GM19372 (cell line): ENCODE results near the gene SPTBN4.
A peak's percentile ranks its signal among the peaks of the same experiment; 100 is the strongest.
"Not testable (repeated sequence)": the region's sequence is repeated elsewhere in the genome, so short reads cannot be mapped to it uniquely, and the experiment has no call there.

ENCODE experiments used
- ATAC-seq: cut with Tn5 transposase; IDR thresholded peaks from one replicate; pipeline ENCODE4 v1.9.1; 2021; ENCODE audit warnings: mild to moderate bottlenecking, low read depth, moderate library complexity; ENCODE audit not compliant: unreplicated experiment

Gene SPTBN4

GRCh38 chr19:40463587-40464037 lies 3.2 kb upstream of the SPTBN4 start:
- not testable (repeated sequence) for ATAC-seq

DNA sequence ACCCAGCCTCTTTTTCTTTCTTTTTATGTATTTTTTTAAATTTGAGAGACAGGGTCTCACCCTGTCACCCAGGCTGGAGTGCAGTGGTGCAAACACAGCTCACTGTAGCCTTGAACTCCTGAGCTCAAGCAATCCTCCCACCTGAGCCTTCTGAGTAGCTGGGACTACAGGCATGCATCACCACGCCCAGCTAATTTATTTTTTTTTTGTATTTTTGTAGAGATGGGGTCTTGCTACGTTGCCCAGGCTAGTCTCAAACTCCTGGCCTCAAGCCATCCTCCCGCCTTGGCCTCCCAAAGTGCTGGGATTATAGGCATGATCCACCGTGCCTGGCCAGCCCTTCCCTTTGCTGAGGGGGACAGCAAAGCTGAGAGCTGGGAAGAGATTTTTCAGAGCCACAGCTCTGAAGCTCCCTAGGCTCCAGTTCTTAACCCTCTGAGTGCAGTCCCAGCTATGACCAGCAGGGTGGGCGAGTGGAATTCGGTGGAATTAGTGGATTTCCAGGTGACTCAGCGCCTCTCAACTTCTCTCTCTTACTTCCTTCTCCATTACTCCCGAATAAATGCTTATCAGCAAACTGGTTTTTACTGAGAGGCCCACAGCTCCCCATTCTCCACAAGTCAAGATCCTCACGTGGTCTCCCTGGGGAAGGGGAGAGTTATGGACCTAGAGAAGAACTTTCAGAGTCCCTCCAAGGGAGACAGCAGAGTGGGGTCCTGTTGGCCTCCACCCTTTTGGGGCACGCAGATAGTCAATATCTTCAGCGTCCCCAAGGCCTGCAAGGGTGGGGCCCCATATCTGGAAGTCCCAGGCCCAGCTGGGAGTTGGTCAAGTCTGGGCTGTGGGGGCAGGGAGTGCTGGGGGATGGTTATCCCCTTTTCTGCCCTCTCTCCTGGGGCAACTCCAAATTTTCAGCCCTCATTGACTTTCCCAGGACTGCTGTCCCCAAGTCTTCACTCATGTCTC lies 2.5 kb upstream of the SPTBN4 start:
- ATAC-seq = no peak

- no peak for ATAC-seq
These were observed 1.7 kb upstream of the SPTBN4 start for GRCh38 chr19:40465025-40465556.

GRCh38 chr19:40465557-40466218 lies 1.1 kb upstream of the SPTBN4 start, which contains the start of gene BLVRB:
TSS of gene BLVRB (minus strand) at chr19:40465745. CDS start at chr19:40465688, 57 bp downstream.
- peak; percentile 96 for ATAC-seq

DNA sequence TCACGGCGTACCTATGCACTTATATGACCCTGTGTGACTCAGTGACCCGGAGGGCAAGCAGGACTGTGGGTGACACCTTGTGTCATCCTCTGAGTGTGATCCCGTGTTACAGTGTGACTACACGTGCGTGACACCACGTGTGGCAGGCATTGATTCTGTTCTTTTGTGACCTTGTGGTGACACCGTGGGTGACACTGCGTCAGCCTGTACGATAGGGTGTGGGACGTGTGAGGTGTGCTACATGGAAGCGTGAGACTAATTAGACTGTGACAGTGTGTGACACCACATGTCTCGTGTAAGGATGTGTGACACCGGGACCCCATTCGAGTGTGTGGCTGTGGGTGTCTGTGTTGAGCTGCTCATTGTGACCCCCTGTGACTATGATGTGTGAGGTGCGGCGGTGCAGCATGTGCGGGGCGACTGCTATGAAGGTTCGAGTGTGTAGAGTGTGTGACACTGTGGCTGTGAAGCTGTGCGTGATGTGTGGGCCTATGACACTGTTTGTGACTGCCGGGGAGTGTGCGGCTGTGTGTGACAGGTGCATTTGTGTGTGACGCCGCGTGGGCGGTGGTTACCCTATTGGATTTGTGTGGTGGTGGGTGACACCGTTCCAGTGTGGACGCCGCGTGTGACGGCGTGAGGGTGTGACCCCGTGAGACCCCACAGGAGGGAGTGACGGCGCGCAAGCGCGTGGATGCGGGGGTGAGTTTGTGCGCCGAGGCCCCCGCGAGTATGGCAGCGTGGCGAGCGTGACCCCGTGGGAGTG lies 399 bp upstream of the SPTBN4 start:
- ATAC-seq = no peak

DNA sequence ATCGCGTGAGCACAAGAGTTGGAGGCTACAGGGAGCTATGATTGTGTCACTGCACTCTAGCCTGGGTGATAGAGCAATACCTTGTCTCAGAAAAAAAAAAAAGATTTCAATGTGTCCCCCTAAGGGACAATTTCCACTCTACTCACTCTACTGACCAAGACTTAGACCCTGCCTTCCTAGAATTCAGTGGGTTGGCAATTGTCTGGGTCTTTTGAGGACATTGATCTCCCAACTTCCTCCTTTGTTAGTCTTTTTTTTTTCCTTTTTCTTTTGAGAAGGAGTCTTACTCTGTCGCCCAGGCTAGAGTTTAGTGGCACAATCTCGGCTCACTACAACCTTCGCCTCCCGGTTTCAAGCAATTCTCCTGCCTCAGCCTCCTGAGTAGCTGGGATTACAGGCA lies 2.2 kb downstream of the SPTBN4 start:
- no peak for ATAC-seq

DNA sequence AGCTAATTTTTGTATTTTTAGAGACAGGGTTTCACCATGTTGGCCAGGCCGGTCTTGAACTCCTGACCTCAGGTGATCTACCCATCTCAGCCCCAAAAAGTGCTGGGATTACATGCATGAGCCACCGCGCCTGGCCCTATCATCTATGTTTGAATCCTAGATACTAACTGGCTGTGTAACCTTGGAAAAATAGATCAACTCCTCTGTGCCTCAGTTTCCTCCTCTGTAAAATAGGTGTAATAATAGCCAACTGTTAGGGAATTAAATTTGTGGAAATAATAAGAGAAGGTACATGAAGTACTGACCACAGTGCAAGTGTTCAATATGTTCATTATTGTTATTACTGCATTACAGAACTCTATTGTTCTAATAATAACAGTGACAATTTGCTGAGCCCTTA lies 4.3 kb downstream of the SPTBN4 start:
- no peak for ATAC-seq

DNA sequence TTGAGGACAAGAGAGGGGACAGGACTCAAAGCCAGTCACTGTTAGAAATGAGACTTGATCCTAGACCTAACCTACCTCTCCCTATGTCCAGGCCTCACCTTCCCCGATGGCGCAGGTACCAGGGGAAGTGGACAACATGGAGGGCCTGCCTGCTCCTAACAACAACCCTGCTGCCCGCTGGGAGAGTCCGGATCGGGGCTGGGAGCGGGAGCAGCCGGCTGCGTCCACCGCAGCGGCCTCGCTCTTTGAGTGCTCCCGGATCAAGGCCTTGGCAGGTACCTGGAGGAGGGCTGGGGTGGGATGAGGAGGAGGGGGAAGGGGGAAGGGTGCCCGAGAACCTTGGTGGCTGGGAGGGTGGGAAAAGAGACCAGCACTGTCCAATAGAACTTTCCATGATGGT lies 5.7 kb downstream of the SPTBN4 start:
- no peak for ATAC-seq

DNA sequence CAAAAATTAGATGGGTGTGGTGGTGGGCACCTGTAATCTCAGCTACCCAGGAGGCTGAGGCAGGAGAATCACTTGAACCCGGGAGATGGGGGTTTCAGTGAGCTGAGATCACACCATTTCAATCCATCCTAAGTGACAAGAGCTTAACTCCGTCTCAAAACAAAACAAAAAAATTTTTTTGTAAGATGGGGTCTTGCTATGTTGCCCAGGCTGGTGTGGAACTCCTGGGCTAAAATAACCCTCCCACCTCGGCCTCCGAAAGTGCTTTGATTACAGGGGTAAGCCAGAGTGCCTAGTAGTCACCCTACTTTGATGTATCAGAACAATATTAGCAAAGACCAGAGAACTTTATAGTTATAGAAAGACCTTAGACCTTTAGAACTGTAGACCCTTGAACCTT lies 7.9 kb downstream of the SPTBN4 start:
- ATAC-seq = no peak

DNA sequence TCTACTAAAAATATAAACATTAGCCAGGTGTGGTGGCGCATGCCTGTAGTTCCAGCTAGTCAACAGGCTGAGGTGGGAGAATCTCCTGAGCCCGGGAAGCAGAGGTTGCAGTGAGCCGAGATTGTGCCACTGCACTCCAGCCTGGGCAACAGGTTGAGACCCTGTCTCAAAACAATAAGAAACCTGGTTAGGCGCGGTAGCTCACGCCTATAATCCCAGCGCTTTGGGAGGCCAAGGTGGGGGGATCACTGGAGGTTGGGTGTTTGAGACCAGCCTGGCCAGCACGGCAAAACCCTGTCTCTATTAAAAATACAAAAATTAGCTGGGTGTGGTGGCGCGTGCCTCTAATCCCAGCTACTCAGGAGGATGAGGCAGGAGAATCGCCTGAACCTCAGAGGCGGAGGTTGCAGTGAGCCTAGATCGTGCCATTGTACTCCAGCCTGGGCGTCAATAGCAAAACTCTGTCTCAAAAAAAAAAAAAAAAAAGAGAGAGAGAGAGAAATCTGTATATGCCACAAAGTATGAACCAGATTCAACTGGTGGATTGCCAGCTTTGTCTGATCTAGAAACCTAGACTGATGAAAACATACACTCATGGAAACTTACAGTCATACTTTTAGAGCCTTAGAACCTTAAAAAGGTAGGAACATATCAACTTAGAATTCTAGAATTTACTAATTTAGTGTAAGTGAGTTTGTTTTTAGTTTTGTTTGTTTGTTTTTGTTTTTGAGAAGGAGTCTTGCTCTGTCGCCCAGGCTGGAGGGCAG lies 9.3 kb downstream of the SPTBN4 start:
- not testable (repeated sequence) for ATAC-seq

DNA sequence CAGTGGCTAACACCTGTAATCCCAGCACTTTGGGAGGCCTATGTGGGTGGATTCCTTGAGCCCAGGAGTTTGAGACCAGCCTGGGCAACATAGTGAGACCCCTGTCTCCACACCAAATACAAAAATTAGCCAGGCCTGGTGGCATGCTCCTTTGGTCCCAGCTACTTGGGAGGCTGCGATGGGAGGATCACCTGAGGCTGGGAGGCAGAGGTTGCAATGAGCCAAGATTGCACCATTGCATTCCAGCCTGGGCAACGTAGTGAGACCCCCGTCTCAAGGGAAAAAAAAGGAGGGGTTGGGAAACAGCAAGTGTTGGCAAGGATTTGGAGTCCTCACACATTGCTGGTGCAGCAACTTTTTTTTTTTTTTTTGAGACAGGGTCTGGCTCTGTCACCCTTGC lies 19.2 kb downstream of the SPTBN4 start:
- no peak for ATAC-seq

- ATAC-seq = no peak
These were observed 23.1 kb downstream of the SPTBN4 start for GRCh38 chr19:40489882-40490230.

DNA sequence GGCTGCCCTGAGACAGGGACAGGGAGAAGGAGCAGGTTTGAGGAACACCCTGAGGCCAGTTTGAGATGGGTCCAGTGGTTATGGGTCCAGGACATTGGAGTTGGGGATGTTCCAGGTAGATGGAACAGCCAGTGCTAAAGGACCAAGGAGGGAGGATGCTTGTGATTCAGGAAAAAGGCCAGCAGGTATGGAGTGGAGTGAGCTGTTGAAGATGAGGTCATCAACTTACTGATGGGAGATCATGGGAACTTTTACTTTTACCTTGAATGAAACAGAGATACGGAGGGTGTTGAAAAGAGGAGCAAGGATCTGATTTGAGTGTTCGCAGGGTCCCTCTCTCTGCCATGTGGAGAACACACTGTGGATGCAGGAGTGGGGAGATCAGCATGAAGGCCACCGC lies 25.5 kb downstream of the SPTBN4 start:
- ATAC-seq = no peak

DNA sequence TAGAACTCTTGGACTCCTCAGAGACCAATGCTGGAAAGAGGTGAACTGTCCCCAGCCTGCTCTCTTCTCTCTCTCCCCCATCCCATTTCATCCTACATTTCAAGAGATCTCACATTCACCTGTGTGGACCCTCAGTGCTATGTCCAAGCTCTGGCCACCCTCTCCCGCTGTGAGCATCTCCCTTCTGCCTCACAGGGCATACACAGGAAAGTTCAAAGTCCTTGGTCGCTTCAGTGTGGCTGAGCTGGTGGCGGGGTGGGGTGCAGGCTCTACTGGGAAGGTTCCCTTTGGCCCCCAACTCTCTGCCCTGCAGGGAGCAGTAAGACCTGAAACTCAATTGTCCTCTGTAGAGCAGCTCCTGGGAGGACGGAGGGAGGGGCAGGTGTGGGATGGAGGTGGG lies 27.0 kb downstream of the SPTBN4 start:
- no peak for ATAC-seq

DNA sequence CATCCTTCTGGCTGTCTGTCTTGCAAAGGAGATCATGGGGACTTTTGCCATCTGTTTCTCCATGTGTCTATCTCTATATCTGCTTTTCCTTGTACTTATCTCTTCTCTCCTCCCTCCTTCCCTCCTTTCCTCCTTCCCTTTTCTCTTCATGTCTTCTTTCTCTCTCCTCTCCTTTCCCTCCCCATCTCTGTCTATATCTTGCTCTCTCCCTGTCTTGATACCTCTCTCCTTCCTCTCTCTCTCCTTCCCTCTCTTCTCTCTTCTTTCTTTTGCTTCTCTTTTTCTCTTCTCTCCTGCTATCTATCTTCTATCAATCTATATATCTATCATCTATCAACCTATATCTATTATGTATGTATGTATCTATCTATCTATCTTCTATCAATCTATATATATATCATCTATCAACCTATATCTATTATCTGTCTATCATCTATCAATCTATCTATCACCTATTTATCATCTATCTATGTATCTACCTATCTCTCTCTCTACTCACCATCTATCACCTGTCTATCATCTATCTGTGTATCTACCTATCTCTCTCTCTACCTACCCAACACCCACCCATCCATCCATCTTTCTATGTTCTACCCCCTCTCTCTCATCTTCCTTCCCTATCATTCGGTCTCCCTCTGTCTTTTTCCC lies 27.5 kb downstream of the SPTBN4 start:
- no peak for ATAC-seq

GRCh38 chr19:40497214-40497613 lies 30.4 kb downstream of the SPTBN4 start:
- no peak for ATAC-seq

DNA sequence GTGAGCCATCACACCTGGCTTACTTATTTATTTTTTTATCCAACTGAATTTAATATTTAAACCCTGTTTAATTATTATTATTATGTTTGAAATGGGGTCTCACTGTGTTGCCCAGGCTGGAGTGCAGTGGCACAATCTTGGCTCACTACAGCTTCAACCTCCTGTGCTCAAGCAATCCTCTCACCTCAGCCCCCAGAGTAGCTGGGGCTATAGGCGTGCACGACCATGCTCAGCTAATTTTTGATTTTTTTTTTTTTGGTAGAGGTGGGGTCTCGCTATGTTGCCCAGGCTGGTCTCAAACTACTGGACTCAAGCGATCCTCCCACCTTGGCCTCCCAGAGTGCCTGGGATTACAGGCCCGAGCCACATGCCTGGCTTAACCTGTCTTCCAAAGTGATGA lies 32.5 kb downstream of the SPTBN4 start:
- ATAC-seq = no peak

- ATAC-seq = not testable (repeated sequence)
These were observed 34.1 kb downstream of the SPTBN4 start for GRCh38 chr19:40500678-40501530.

DNA sequence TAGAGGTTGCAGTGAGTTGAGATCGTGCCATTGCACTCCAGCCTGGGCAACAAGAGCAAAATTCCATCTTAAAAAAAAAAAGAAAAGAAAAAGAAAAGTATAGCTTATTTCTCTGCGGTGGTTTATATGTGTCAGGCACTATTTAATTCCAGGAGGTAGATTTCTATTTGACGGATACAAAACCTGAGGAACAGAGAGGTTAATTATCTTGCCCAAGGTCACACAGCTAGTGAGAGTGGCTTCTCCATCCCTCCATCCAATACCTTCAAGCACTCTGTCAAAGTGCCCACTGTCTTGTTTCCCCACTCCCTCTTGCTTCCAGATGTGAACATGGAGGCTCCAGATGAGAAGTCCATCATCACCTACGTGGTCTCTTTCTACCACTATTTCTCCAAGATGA lies 34.8 kb downstream of the SPTBN4 start:
- no peak for ATAC-seq
